Fibroblast of lung (primary cell): Measurements from ENCODE around the gene GYPE.
"Not testable (repeated sequence)": the region's sequence is repeated elsewhere in the genome, so short reads cannot be mapped to it uniquely, and the experiment has no call there.

ENCODE experiments used
- EZH2 ChIP-seq: IDR thresholded peaks from 2 replicates; pipeline ENCODE4 v1.5.1; 2012; ENCODE audit warnings: low read length, control low read depth, mild to moderate bottlenecking; ENCODE audit errors: missing control alignments
- TF ChIP-seq, protein P1 (sequence below), 2 donors: IDR thresholded peaks in 1 of 2; conservative IDR thresholded peaks in 1 of 2; 1 replicate in 1 of 2; 2 replicates in 1 of 2; pipeline ENCODE4 v1.5.1; 2011 to 2012; ENCODE audit warnings: low read length in 2 of 2, control low read depth in 1 of 2, inconsistent platforms in 1 of 2, low read depth in 1 of 2, mild to moderate bottlenecking in 1 of 2

DNA sequence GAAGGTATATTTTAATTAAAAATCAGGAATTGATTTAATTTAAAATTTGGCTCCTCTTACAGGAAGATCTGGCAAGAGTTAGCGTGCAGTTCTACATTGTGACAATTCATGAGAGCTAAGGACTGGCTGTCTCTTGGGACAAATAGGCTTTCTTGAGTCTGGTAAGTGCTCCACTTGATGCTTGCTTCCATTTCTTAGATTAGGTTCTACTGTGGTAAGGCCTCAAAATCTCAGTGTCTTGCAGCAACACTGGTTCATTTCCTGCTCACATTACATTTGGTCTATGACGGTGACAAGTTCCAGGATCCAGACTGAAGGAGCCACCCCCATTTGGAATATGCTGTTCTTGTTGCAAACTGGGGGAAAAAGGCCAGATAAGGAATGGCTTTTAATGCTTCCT lies 7.1 kb upstream of the GYPE start:
- TF ChIP-seq EZH2, result not testable (repeated sequence)
- TF ChIP-seq, protein P1, sequence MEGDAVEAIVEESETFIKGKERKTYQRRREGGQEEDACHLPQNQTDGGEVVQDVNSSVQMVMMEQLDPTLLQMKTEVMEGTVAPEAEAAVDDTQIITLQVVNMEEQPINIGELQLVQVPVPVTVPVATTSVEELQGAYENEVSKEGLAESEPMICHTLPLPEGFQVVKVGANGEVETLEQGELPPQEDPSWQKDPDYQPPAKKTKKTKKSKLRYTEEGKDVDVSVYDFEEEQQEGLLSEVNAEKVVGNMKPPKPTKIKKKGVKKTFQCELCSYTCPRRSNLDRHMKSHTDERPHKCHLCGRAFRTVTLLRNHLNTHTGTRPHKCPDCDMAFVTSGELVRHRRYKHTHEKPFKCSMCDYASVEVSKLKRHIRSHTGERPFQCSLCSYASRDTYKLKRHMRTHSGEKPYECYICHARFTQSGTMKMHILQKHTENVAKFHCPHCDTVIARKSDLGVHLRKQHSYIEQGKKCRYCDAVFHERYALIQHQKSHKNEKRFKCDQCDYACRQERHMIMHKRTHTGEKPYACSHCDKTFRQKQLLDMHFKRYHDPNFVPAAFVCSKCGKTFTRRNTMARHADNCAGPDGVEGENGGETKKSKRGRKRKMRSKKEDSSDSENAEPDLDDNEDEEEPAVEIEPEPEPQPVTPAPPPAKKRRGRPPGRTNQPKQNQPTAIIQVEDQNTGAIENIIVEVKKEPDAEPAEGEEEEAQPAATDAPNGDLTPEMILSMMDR (conservative IDR thresholded peaks at IDR 0.05 in 1 of 2, IDR thresholded peaks at IDR 0.05 in 1 of 2; ENCODE audit: low read depth in 1 of 2, low read length in 2 of 2), result not testable (repeated sequence)
